NCI-H2196 (cell line): ENCODE data around the gene ALDOA.
A peak's percentile ranks its signal among the peaks of the same experiment; 100 is the strongest.

Source experiments
- DNase-seq: peaks from one replicate; lab custom pipeline; 2025; ENCODE audit not compliant: unreplicated experiment; lab: John Stamatoyannopoulos, UW

Gene ALDOA

DNA sequence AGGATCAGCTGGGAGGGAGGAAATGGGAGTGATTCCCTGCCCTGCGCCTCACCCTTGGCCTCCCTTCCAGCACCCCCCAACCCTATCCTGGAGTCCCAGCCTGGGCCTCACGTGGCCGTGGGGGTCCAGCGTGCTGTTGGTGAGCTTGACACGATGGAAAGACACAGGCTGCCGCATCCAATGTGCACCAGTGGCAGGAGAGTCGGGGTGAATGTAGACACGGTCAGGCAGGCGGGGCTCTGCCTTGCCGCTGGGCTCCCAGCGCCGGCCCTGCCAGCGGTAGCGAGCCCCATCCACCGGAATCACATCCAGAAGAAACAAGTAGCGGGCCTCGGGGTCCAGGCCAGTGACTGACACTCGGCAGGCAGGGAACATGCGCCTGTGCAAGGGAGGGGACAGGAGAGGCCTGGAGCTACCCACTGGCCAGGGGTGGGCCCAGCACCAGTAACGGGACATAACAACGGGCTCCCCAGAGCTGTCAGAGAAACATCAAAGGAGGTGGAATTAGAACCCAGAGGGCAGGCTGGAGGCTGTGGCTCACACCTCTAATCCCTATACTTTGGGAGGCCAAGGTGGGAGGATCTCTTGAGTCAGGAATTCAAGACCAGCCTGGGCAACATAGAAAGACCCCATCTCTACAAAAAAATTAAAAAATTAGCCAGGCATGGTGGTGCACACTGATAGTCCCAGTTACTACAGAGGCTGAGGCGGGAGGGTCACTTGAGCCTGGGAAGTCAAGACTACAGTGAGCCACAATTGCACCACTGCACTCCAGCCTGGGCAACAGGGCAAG is 23.5 kb downstream of the ALDOA start:
- DNase-seq = no peak

DNA sequence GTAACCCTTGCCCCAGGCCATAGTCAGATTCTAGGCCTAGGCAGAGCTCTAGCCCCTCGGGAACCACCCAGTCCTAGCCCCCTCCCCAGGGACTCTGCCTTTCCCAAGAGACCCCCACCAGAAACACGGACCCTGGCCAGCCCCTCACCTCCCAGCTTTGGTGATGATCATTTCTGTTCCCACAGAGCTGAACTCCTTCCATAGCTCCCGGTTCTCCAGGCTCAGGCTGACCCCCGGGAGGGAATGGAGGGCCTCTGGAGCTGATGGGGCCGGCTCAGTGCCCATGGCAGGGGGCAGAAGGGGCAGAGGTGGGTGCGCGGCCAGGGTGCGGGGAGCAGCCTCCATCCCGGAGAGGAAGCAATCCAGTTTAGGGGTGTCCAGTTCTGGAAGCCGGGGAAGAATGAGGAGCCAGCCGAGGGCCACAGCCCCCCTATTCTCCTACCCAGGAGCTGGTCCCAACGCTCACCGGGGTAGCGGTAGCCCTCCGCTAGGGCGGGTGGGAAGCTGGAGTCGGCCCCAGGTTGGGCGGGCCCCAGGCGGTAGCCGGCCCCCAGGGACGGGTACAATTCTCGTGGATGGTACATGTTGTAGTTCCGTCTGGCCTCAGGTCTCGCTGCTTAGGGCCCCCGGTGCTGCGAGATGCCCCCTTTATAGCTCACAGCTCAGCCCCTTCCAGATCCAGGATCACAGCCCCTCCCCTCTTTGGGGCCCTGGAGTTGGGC is 25.2 kb downstream of the ALDOA start:
- no peak for DNase-seq

DNA sequence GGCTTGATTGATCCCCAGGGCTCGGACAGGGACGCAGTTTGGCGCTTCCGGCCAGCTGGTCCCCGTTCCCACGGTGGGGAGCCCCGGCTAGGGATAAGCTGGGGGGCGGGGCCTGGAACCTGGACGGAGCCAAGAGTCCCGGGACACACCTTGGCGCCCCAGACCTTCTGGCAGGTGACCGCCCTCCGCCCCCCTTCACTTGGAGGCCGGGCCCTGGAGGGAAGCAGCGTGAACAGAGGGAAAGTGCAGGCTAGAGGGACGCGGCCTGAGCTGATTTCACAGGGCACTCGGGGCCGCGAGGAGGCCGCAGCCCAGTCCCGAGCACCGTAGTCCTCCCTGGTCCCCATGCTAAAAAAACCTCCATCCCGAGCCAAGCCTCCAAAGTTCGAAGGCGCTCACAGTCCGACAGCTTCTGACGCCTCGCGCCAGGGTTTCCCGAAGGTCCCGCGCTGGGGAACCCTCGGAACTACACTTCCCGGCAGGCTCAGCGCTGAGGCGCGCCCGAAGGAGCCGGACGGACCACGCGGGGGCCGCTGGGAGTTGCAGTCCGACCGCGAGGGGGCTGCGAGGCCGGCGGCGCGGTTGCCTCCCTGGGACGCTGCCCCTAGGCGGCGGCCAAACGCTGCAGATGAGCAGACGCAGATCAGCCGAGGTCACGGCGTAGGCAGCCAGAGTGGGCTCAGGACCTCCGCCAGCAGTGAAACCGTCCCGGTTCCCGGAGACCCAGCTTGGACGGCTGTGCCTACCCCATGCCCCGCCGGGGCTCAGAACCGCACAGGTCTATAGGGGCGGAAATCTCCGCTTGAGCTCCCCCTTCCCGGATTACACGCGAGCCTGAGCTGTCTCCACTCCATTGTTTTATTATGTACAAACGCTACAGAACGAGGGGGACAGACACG is 26.2 kb downstream of the ALDOA start, which contains the start of gene TBX6:
TBX6 (minus strand) TSS at position 451 of the 899 bp plus-strand sequence. CDS start 731 bp downstream, outside the sequence.
- peak; percentile 95 for DNase-seq

DNA sequence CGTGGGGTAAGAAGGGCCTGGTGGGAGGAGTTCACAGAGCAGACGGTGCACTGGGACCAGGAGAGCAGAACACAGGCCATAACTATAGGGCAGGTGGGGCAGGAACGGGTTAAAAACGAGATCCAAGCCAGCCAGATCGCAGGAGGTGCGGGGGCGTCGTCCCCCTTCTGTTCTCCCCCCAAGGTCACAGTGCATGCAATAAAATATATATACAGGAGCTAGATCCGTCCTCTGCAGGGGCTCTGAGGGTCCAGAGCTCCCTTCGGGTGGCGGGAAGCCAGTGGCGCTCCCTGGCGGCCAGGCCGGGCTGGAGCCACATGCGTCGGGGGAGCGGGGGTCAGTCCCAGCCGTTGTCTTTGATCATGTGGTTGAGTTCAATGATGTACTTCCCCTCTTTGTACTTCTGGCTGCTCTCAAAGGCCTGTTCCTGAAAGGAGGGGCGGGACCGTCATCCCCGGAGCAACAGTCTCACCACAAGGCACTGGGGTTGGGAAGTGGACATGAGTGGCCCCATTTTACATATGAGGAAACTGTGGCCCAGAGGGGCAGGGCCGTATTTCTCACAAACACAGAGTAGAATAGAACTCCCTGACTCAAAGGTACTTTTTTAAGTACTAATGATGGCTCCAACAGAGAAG is 26.9 kb downstream of the ALDOA start:
- DNase-seq = peak; percentile 88

DNA sequence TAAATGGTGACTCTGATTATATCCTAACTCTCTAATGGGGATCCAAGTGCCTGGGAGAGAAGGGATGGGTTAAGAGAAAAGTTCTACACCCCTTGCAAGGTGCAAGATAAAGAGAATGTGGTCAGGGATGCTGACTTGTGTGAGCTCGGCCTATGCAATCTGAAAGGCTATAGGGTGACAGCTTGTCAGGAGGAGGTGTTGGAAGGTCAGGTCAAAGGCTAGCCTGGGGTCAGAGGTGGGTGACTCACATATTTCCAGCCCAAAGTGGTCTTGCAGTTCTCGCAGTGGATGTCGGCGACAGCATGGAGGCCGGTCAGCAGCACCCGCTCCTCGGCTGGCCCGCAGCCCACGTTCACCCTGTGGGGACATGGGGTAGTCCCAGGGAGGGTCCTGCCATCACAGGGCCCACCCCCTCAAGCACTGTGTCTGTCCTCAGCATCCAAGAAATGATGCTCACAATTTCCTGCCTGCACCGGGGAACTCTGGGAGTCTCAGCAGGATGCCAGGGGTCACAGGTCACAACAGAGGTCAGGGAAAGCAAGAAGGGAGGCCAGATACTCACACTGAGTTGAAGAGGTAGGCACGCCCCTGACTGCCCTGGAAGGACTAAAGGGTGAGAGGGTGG is 29.1 kb downstream of the ALDOA start:
- no peak for DNase-seq

DNA sequence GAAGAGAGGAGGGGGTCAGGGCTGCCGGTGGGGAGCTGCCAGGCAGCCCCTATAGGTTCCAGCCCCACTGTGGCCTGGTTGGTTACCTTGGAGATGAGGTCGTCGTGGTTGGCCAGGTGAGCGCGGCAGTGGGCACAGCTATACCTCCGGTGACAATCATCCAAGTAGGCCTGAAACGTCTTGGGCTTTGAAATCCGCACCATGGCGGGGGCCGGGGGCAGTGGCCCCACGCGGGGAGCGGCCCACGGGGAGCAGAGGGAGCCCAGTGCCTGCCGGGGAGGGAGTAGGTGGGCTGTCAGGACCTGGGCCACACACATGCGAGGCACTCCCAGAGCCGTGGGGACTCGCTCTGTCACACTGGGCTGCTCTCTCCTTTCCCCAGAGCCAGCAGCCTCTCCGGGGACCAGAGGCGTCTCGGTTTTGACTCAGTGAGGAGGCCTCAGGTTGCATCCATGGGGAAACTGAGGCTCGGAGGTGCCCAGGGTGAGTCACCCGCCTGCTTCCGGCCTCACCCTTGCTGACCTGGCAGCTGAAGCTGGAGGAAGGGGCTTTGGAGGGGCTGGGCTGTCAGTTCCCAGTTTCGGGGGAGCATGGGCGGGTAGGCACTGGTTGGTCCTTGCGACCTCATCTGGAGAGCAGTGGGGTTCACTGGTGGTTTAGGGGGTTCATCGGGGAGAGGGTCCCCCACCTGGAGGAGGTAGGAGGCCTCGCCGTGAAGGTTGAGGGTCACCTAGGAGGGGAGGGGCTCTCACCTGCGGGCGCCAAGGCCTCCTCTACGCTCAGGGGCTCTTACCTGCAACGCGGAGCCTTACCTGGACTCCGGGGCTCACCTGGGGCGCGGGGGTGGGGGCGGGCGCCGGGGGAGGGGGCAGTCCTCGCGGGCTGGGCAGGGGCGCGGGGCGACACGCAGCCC is 29.9 kb downstream of the ALDOA start:
- no peak for DNase-seq

DNA sequence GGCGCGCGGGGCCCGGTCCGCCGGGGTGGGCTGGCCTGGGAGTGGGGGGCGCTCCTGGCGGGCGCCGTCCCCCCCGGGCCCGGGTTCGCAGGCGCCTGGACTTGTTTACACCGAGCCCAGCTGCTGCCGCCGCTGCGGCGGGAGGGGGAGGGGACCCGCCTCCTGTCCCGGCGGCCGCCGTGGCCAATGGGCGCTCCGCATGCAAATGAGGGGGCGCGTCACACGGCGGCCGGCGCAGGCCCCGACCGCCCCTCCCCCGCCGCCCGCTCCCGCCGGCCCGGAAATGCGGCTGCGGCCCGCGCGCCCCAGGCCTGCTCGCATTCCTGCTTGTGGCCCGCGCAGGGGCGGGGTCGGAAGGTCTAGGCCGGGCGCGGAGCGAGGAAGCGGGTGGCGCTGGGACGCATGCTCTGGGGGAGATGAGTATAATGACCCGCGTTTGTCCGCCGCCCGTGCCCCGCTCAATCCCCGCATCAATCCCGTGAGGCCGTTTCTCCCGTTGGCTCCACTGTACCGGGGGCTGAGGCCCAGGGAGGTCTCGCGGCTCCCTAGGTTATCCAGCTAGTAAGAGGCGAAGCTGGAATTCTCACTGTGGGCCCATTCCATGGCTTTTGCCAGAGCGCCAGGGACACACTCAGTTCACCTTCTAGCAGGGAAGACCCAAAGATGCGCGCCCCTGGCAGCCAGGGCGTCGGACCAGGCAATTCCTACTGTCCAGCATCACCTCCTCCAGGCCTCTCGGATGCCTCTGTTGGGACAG is 30.7 kb downstream of the ALDOA start, which contains the start of gene YPEL3:
YPEL3 (minus strand) TSS at position 109 of the 757 bp plus-strand sequence. CDS start 731 bp downstream, outside the sequence.
- DNase-seq = peak; percentile 88

DNA sequence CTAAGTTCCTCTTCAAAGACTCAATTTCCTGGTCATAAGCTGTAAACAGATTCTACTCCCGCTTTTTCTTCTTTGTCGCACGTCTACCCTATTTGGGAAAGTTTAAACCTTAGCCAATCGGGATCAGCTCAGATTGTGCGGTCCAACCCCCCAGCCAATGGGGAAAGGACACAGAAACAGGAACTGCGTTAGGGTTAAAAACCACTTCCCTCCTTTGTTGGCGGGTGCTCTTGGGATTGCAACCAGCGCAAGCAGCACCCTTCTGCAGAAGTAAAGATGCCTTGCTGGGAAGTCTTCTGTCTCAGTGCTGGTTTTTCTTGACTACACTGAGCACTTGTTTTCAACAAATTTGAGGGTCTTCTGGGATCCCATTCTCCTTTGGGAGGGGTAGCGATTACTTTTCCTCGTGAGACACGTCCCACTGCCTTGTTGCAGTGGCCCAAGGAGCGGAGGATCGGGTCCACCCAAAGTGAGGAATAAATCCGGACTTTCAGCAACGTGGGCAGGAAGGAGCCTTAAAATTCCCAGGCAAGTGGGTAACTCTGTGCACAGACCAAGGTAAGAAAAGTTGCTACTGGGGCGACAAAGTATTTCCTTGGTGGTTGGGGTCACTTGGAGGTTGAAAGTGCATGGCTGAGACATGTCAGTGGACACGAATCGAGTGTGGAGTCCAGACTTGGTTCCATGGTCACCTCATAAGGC is 31.5 kb downstream of the ALDOA start:
- no peak for DNase-seq

DNA sequence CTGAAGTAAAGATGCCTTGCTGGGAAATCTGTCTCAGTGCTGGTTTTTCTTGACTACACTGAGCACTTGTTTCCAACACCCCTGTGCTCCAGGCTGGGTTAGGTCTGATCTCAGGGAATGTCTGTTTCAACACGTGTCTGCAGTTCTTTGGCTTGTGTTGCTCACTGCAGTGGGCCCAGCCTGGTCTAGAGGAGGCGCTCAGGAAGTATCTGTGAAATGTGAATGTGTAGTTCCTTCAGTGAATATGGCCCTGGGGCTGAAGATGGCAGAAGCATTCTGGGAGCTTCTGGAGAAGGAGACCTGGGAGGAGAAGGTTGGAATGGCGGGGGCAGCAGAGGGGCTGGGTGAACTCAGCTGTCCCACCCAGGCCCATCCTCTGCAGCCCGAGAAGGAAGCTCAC is 38.5 kb downstream of the ALDOA start:
- DNase-seq = no peak

DNA sequence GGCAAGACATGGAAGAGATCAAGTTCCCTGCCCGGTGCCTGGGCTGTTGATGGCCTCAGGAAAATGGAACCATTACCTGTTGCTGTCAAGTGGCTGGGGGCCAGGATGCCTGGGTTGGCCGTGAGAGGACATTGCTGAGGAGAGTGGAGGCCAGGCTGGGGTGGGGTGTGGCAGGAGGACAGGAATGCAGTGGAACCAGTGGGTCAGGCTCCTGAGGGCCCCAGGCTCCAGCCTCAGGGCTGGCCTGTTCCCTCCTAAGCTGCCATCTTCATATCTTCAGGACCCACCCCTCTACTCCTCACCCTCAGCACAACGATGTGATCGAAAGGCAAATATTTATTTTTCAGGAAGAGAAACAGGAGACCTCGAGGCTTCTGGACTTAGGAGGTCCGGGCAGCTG is 38.9 kb downstream of the ALDOA start:
- no peak for DNase-seq

DNA sequence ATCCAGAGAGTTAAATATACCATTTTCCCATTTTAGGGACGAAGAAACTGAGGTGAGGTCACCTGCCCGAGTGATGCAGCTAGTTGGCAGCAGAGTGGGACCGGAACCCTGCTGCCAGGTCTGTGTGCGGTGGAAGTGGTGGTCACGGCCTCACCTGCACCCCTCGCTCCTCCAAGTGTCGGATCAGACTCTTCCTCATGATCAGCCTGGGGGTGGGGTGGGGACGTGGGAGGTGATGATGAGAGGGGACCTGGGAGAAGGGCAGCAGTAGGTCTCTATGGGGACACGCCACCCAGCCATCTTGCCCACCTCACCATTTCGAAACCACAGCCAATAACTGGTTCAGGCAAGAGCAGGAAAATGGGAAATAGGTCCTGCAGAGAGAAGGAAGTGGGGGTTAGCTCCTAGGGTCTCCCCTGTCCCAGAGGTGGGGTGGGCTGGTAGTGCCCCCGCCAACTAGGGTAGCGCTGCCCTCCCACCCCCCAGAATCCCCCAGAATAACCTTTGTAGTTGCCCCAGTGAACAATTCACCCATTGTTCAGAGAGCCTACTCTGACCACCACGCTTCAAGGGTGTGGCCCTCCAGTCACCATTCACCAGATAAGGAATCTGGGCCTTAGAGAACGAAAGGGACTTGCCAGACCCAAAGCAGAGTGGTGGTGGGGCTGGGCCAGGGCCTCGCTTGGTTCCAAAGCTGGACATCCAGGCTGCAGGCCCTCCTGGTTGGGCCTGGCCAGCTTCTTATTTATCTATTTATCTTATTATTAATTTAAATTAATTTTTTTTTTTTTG is 42.7 kb downstream of the ALDOA start:
- no peak for DNase-seq

DNA sequence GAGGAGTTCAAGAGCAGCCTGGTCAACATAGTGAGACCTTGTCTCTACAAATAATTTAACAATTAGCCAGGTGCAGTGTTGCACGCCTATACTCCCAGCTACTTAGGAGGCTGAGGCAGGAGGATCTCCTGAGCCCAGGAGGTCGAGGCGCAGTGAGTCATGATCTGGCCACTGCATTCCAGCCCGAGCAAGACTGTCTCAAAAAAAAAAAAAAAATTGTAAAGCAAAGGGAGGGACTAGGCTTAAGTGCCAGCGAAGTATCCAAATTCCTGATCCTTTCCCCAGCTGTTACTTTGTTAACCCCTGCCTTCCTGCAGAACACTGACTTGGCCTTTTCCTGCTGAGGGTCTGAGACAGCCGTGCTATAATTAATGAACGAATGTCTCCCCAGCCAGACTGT is 45.1 kb downstream of the ALDOA start:
- no peak for DNase-seq

DNA sequence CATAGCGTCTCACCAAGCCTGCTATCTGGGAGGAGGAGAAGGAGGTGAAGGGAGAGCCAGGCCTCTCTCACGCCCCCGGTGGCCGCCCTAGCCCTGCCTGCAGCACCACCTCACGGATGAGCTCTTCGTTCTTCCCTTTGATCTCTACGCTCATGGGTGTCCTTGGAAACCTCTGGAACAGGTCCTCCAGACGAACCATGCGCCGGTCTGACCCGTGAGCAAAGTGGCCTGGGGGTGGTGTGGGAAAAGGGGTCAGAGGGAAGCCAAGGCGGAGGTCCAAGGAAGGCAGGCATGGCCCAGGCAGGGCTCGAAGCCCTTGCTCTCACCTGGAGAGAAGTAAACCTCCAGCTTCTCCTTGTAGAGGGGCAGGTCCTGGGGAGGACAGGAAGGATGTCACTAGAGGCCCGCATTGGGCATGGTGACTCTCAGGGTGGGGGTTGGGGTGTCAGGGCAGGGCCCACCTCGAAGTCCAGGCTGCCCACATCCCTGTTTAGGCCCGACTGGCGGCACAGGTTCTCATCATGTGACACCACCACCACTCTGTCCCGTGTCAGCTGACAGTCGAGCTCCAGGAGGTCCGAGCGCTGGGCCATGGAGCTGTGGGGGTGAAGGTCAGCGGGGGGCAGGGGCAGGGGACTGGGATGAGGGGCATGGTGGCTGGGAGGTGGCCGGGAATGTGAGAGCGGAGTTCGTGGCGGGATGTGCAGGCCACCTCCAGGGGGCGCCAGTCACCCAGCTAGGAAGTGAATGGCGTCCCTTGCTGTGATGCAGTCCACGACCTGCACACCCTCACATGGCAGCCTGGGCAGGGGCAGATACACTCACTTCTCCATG is 46.9 kb downstream of the ALDOA start:
- peak; percentile 14 for DNase-seq

DNA sequence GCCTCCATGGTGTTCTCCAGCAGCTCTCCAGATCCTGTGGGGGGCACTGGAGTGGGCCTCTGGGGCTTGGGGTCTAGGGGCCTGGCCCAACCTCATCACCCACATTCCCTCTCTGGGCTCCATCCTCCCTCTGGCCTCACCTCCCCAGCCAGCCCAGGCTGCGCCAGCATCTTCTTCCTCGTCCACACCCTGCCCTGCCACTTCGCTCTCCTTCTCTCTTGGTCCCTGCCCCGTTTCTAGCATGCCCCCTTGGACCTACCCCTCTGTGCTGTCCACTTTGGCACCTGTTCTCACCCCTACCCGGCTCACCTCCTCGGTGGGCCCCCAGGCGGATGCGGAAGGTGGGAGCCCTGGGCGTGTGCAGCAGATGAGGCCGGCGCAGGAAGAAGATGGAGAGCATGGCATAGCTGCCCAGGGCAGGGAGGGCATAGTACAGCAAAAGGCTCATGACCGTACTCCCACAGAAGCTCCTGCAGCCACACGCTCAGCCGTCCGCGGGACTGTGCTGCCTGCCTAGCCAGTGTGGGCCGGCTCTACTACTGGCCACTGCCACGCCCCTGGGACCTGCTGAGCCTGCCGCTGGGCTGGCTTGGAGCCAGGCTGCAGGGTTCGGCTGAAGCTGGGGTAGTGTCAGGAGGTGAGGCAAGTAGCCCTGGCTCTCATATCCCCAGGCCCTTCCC is 47.6 kb downstream of the ALDOA start, which contains the start of gene GDPD3:
GDPD3 (minus strand) TSS at position 507 of the 680 bp plus-strand sequence; CDS start at position 448, 59 bp downstream.
- peak; percentile 50 for DNase-seq

DNA sequence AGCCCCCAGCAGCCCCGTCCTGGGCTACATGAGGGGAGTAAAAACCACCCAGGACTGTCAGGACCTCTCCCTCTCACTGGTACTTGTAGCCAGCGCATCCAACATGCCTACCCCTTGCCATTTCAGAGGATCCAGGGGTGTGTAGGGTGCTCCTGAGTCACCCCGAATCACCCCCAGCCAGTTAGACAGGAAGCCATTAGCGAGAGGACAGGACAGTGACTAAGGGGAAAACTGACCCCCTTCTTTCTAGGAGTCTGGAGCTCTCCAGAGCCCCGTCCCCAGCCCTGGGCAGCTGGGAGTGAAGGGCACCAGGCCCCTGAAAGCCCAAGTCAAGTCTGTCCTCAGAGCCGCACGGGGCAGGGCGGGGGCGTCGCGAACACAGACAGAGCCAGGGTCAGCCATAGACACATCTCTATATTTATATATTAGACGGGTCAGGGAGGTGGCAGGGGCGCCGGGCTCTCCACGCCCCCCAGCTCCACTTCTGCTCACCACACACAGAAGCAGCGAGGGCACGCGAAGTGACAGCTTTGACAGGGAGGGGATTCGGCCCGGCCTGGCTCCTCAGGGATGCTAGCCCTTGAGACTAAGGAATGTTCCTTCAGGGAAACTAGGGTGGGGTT is 48.3 kb downstream of the ALDOA start:
- no peak for DNase-seq
